Ascending aorta (tissue), 2 donors: Measurements from ENCODE around the gene CPED1. TPM values are rescaled to one million over a fixed set of nuclear protein-coding genes. Genes with fewer than 3 reads are reported as not detected.

Source experiments
- DNase-seq, 2 donors: peaks; one replicate each; pipeline ENCODE4 v3.0.0-alpha.2; 2019; ENCODE audit warnings: low spot score in 2 of 2
- H3K27ac ChIP-seq, 2 donors: fragments of 200-600 bp; sonication (generic); one replicate each; pipeline ENCODE4 v1.5.1; 2016 to 2017; ENCODE audit warnings: mild to moderate bottlenecking in 1 of 2
- H3K27me3 ChIP-seq: fragments of 200-600 bp; sonication (generic); one replicate; pipeline ENCODE4 v1.5.1; 2017
- H3K36me3 ChIP-seq, 2 donors: fragments of 200-600 bp; sonication (generic); one replicate each; pipeline ENCODE4 v1.5.1; 2016
- H3K4me1 ChIP-seq, 2 donors: fragments of 200-600 bp; sonication (generic); one replicate each; pipeline ENCODE4 v1.5.1; 2016 to 2017; ENCODE audit warnings: mild to moderate bottlenecking in 1 of 2
- H3K4me3 ChIP-seq, 2 donors: fragments of 200-600 bp; sonication (generic); one replicate each; pipeline ENCODE4 v1.5.1; 2016 to 2017; ENCODE audit warnings: mild to moderate bottlenecking in 1 of 2
- H3K9me3 ChIP-seq, 2 donors: fragments of 200-600 bp; sonication (generic); one replicate each; pipeline ENCODE4 v1.5.1; 2016
- CTCF ChIP-seq, 3 experiments: fragments of 200-600 bp in 2 of 3; fragments of 450-650 bp in 1 of 3; sonication (generic) in 2 of 3; IDR thresholded peaks; one replicate each; pipeline ENCODE4 v1.5.1; 2016 to 2019; ENCODE audit warnings: antibody characterized with exemption in 3 of 3, mild to moderate bottlenecking in 1 of 3, moderate library complexity in 1 of 3
- intact Hi-C: fragments of 100-400 bp; cut with DNase I; formaldehyde crosslinking; loops from one replicate; pipeline ENCODE4 v1.15.1; 2023
- total RNA-seq: library from RNA; depleted of rRNA; stranded (reverse); fragments of >200 nt; gene quantifications from one replicate; pipeline ENCODE4 v1.1.0, GENCODE V29; 2016

Gene CPED1
- total RNA-seq, 1 donor from 2014 or later = 69.5 TPM

- peak overlapping the region in 1 of 2 donors; percentile 68 for H3K4me3 ChIP-seq
- no peaks in the 10 kb centered on the region for H3K9me3 ChIP-seq
- no peak for TF ChIP-seq CTCF (IDR thresholded peaks at IDR 0.05)
- H3K36me3 ChIP-seq = no peaks in the 10 kb centered on the region
- H3K27me3 ChIP-seq = no peaks in the 10 kb centered on the region
- H3K4me1 ChIP-seq = peaks cover 5 to 22% of the 10 kb centered on the region in 2 donors
- peak overlapping the region; percentile 83 to 88 for H3K27ac ChIP-seq
- DNase-seq = no peak
- intact Hi-C loops = no loop called here
Measured at GRCh38 chr7:120994512-120995410, 6.2 kb downstream of the CPED1 start.

- Histone ChIP-seq H3K4me1 (peaks cover 5 to 25% of the 10 kb centered on the region in 2 donors), H3K27me3 (no peaks in the 10 kb centered on the region), H3K4me3 (no peak overlapping the region), H3K27ac (peak overlapping the region; percentile 83 to 88), H3K36me3 (no peaks in the 10 kb centered on the region), H3K9me3 (no peaks in the 10 kb centered on the region)
- no peak for DNase-seq
- no peak for TF ChIP-seq CTCF (IDR thresholded peaks at IDR 0.05)
- intact Hi-C loops = no loop called here
Measured at GRCh38 chr7:120995654-120996053, 7.1 kb downstream of the CPED1 start.

- Histone ChIP-seq H3K4me3 (no peak overlapping the region), H3K27ac (peak overlapping the region; percentile 83 to 88), H3K9me3 (no peaks in the 10 kb centered on the region), H3K4me1 (peaks cover 5 to 33% of the 10 kb centered on the region in 2 donors), H3K27me3 (no peaks in the 10 kb centered on the region), H3K36me3 (no peaks in the 10 kb centered on the region)
- intact Hi-C loops = no loop called here
- peak; percentile 48 to 88 for DNase-seq
- TF ChIP-seq CTCF (IDR thresholded peaks at IDR 0.05) = no peak
Measured at GRCh38 chr7:120996333-120996987, 7.9 kb downstream of the CPED1 start.

GRCh38 chr7:120996988-120997345 is 8.5 kb downstream of the CPED1 start:
- no peak for DNase-seq
- no peaks in the 10 kb centered on the region for H3K9me3 ChIP-seq
- TF ChIP-seq CTCF (IDR thresholded peaks at IDR 0.05) = no peak
- no peaks in the 10 kb centered on the region for H3K36me3 ChIP-seq
- peak overlapping the region; percentile 83 to 88 for H3K27ac ChIP-seq
- intact Hi-C loops = no loop called here
- H3K27me3 ChIP-seq = no peaks in the 10 kb centered on the region
- peaks cover 5 to 36% of the 10 kb centered on the region in 2 donors for H3K4me1 ChIP-seq
- no peak overlapping the region for H3K4me3 ChIP-seq

GRCh38 chr7:120997882-120998474 is 9.5 kb downstream of the CPED1 start:
- intact Hi-C loops = no loop called here
- peak overlapping the region in 1 of 2 donors; percentile 28 for H3K4me3 ChIP-seq

More at GRCh38 chr7:120997882-120998474, 9.5 kb downstream of the CPED1 start:
- H3K27me3 ChIP-seq = no peaks in the 10 kb centered on the region
- peaks cover 5 to 39% of the 10 kb centered on the region in 2 donors for H3K4me1 ChIP-seq
- no peak for TF ChIP-seq CTCF (IDR thresholded peaks at IDR 0.05)
- no peak for DNase-seq
- no peaks in the 10 kb centered on the region for H3K36me3 ChIP-seq
- H3K27ac ChIP-seq = peak overlapping the region; percentile 83 to 88
- H3K9me3 ChIP-seq = no peaks in the 10 kb centered on the region
